CD1c-positive myeloid dendritic cell (primary cell): ENCODE data around the gene ERBB3.
"Not testable (repeated sequence)": the region's sequence is repeated elsewhere in the genome, so short reads cannot be mapped to it uniquely, and the experiment has no call there.

Source experiments
- DNase-seq: peaks from one replicate; pipeline ENCODE4 v3.0.0-alpha.2; 2016; ENCODE audit errors: extremely low spot score

Gene ERBB3

GRCh38 chr12:56079723-56080555, at the start of gene ERBB3:
Gene ERBB3 (plus strand): TSS chr12:56080165. CDS start chr12:56080301, 136 bp downstream.
- DNase-seq = peak; percentile 54

- no peak for DNase-seq
Measured at GRCh38 chr12:56031987-56032386, 48.0 kb upstream of the ERBB3 start.

GRCh38 chr12:56034586-56035332, 45.2 kb upstream of the ERBB3 start:
- no peak for DNase-seq

GRCh38 chr12:56037161-56037560, 42.8 kb upstream of the ERBB3 start:
- DNase-seq = no peak

- DNase-seq = no peak
Measured at GRCh38 chr12:56038022-56038655, 41.8 kb upstream of the ERBB3 start.

- no peak for DNase-seq
Measured at GRCh38 chr12:56040151-56040550, 39.8 kb upstream of the ERBB3 start.

- no peak for DNase-seq
Measured at GRCh38 chr12:56040963-56041551, 38.9 kb upstream of the ERBB3 start.

GRCh38 chr12:56041552-56042429, 38.2 kb upstream of the ERBB3 start, which contains the start of gene RPS26:
Gene RPS26 (plus strand): TSS chr12:56041918. CDS start chr12:56042167, 249 bp downstream.
- peak; percentile 98 for DNase-seq

- not testable (repeated sequence) for DNase-seq
Measured at GRCh38 chr12:56042430-56042813, 37.5 kb upstream of the ERBB3 start.

GRCh38 chr12:56042843-56043242, 37.1 kb upstream of the ERBB3 start:
- DNase-seq = no peak

- DNase-seq = no peak
Measured at GRCh38 chr12:56046027-56046780, 33.8 kb upstream of the ERBB3 start.

- DNase-seq = no peak
Measured at GRCh38 chr12:56053407-56053893, 26.5 kb upstream of the ERBB3 start.

GRCh38 chr12:56059964-56060363, 20.0 kb upstream of the ERBB3 start:
- not testable (repeated sequence) for DNase-seq

- DNase-seq = no peak
Measured at GRCh38 chr12:56061982-56062381, 18.0 kb upstream of the ERBB3 start.

- no peak for DNase-seq
Measured at GRCh38 chr12:56062996-56063395, 17.0 kb upstream of the ERBB3 start.

- DNase-seq = no peak
Measured at GRCh38 chr12:56071648-56072047, 8.3 kb upstream of the ERBB3 start.

- no peak for DNase-seq
Measured at GRCh38 chr12:56074396-56074795, 5.6 kb upstream of the ERBB3 start.

GRCh38 chr12:56077966-56078365, 2.0 kb upstream of the ERBB3 start:
- not testable (repeated sequence) for DNase-seq

GRCh38 chr12:56078427-56078826, 1.5 kb upstream of the ERBB3 start:
- DNase-seq = no peak
